GM12873 (cell line): ENCODE measurements around the gene NUDT14.

Experiments
- TF ChIP-seq, protein P1 (sequence below): IDR thresholded peaks from 2 replicates; pipeline ENCODE4 v1.5.1; 2012; ENCODE audit warnings: low read depth, mild to moderate bottlenecking, moderate library complexity, low read length, control low read depth; ENCODE audit not compliant: insufficient read depth; ENCODE audit errors: missing control alignments

Gene NUDT14

GRCh38 chr14:105201925-105202513 is 20.9 kb upstream of the NUDT14 start:
- TF ChIP-seq, protein P1, sequence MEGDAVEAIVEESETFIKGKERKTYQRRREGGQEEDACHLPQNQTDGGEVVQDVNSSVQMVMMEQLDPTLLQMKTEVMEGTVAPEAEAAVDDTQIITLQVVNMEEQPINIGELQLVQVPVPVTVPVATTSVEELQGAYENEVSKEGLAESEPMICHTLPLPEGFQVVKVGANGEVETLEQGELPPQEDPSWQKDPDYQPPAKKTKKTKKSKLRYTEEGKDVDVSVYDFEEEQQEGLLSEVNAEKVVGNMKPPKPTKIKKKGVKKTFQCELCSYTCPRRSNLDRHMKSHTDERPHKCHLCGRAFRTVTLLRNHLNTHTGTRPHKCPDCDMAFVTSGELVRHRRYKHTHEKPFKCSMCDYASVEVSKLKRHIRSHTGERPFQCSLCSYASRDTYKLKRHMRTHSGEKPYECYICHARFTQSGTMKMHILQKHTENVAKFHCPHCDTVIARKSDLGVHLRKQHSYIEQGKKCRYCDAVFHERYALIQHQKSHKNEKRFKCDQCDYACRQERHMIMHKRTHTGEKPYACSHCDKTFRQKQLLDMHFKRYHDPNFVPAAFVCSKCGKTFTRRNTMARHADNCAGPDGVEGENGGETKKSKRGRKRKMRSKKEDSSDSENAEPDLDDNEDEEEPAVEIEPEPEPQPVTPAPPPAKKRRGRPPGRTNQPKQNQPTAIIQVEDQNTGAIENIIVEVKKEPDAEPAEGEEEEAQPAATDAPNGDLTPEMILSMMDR: no peak

DNA sequence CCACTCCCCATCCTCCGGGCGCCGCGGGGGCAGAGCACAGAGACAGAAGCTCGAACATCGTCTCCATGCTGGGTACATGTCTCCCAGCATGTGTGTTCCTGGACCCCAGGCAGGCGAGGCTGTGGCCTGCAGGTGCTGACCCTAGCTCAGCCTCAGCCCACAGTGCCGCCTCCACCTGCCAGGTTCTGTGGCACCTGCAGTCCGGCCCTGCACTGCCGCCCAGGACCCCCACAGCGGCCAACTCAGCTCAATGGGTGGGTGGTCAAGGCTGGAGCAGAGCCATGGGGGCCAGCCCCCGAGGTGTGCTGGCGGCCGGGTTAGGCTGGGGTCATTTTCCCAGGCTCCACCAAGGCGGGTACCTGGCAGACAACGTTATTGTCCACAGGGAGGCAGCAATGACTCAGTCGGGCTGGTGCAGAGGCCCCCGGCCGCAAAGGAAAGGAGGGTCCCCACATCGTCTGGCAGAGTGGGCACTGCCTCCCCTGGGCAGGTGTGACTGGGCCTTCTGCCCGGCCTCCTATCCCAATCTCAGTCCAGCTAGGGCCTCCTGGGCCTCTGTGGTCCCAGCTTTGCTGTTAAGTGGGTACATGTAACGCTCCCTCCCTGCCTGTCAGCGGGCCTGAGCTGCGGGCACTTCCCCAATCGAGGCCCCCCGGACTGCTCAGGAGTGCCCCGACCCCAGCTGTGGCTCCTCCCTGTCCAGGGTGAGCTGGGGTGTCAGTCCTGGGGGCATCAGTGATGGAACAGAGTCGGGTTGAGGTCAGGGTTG is 20.2 kb upstream of the NUDT14 start:
- TF ChIP-seq, protein P1: peak; percentile 42

GRCh38 chr14:105200641-105201040 is 19.5 kb upstream of the NUDT14 start:
- TF ChIP-seq, protein P1: no peak

DNA sequence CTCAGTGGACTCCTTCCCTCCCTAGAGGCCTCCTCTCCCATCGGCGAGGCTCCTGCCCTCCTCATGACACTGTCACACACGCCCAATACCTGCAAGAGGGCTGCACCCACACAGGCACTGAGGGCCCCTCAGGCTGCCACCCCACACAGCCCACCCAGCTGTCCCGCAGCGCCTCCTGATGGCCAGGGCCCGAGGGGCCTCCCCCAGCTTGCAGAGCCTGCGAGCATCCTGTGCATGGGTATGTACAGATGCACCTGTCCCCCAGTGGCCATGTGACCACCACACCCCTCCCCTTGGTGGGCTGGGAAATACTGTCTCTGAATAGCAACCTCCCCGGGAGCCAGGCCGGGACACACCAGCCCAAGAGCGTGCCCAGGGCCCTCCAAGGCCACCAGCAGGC is 19.0 kb upstream of the NUDT14 start:
- TF ChIP-seq, protein P1: peak; percentile 34

DNA sequence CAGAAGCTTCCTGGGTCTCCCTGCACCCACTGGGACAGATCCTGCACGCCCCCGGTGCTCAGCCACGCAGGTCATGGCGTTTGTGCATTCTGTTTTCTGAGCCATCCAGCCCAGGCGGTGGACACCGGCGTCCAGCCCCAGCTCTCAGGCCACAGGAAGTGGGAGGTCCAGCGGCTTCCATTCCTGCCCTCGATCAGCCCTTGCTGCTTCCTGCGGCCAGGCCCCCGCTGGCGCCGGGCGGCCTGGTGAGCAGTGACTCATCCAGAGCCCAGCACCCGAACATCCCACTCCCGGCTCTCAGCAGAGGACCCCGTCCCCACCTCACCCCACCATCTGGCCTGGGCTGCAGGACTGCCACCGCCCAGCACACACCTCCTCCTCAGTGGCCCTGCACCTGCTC is 18.0 kb upstream of the NUDT14 start:
- TF ChIP-seq, protein P1: no peak

DNA sequence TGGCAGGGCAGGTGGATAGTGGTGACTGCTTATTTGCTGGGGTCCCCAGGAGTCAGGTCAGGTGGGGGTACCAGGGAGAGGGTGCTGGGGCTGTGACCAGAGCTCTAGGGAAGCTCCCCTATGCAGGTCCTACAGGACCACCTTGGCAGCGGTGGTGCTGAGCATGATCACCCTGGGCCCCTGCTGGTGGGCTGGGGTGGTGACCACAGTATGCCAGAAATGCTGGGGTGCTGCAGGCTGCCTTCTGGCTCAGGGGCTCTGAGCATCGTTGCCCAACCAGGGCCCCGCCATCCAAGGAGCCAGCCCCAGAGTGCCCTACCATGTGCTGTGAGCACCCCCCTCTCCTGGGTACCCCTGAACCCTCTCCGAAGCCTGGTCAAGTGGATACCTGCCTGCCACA is 17.5 kb upstream of the NUDT14 start:
- TF ChIP-seq, protein P1: peak; percentile 27

GRCh38 chr14:105197211-105197641 is 16.1 kb upstream of the NUDT14 start:
- TF ChIP-seq, protein P1: no peak
